IMR-90 (cell line): Measurements from ENCODE around the gene PNMA8A. TPM values are rescaled to one million over a fixed set of nuclear protein-coding genes. Genes with fewer than 3 reads are reported as not detected.

ENCODE experiments used
- ATAC-seq: fragments of 200-7000 bp; cut with Tn5 transposase; 2 replicates; pipeline ENCODE4 v1.9.1; 2020; ENCODE audit warnings: low read depth, mild to moderate bottlenecking, moderate library complexity
- BruUV-seq: library from RNA; stranded (reverse); fragments of 400-500 nt; replicated peaks from 2 replicates; lab custom pipeline; 2021; lab: Mats Ljungman, UMichigan
- CTCF ChIA-PET: fragments of 300-600 bp; formaldehyde crosslinking; extraction: SDS; loops from one replicate; lab custom pipeline; 2021; ENCODE audit warnings: antibody characterized with exemption; lab: Yijun Ruan, JAX
- POLR2A ChIA-PET: fragments of 300-600 bp; sonication (Branson Sonifier 250); formaldehyde crosslinking; loops from one replicate; lab custom pipeline; 2022; ENCODE audit warnings: antibody characterized with exemption; ENCODE audit not compliant: unreplicated experiment; lab: Charles Lee
- DNase-seq: peaks from one replicate; pipeline ENCODE4 v3.0.0; 2013
- H2AFZ ChIP-seq: replicated peaks from 2 replicates; pipeline ENCODE3; 2013; ENCODE audit warnings: low read length, mild to moderate bottlenecking; ENCODE audit not compliant: poor library complexity
- H2AK5ac ChIP-seq: 2 replicates; pipeline ENCODE4 v1.6.1; 2013; ENCODE audit warnings: low read depth, low read length, inconsistent platforms
- H2AK9ac ChIP-seq: replicated peaks from 2 replicates; pipeline ENCODE3; 2013; ENCODE audit warnings: mild to moderate bottlenecking, low read depth, low read length, moderate library complexity; ENCODE audit not compliant: poor library complexity
- H2BK120ac ChIP-seq: 2 replicates; pipeline ENCODE4 v1.6.1; 2013; ENCODE audit warnings: low read depth, low read length, inconsistent platforms
- H2BK15ac ChIP-seq: 3 replicates; pipeline ENCODE4 v1.6.1; 2013; ENCODE audit warnings: low read depth, low read length, inconsistent platforms
- H2BK20ac ChIP-seq: 2 replicates; pipeline ENCODE4 v1.6.1; 2013; ENCODE audit warnings: low read depth, mild to moderate bottlenecking, inconsistent platforms, low read length, moderate library complexity
- H2BK5ac ChIP-seq: 2 replicates; pipeline ENCODE4 v1.6.1; 2013; ENCODE audit warnings: mild to moderate bottlenecking, low read depth, low read length, inconsistent platforms; ENCODE audit not compliant: poor library complexity, severe bottlenecking
- H3K14ac ChIP-seq: replicated peaks from 2 replicates; pipeline ENCODE4 v1.6.1; 2013; ENCODE audit warnings: low read depth, low read length, inconsistent platforms
- H3K18ac ChIP-seq: 2 replicates; pipeline ENCODE4 v1.6.1; 2013; ENCODE audit warnings: low read depth, low read length, control low read depth
- H3K23ac ChIP-seq: 2 replicates; pipeline ENCODE4 v1.6.1; 2013; ENCODE audit warnings: low read depth, low read length, inconsistent platforms
- H3K27ac ChIP-seq: 2 replicates; pipeline ENCODE4 v1.5.1; 2013; ENCODE audit warnings: mild to moderate bottlenecking, control low read depth, low read length; ENCODE audit not compliant: insufficient read depth
- H3K27me3 ChIP-seq: 2 replicates; pipeline ENCODE4 v1.6.1; 2013; ENCODE audit warnings: low read length; ENCODE audit not compliant: control insufficient read depth, insufficient read depth
- H3K36me3 ChIP-seq: 2 replicates; pipeline ENCODE4 v1.6.1; 2013; ENCODE audit warnings: low read length, mixed read lengths; ENCODE audit not compliant: control insufficient read depth, insufficient read depth
- H3K4ac ChIP-seq: 2 replicates; pipeline ENCODE4 v1.6.1; 2013; ENCODE audit warnings: low read depth, low read length, inconsistent platforms
- H3K4me1 ChIP-seq: 2 replicates; pipeline ENCODE4 v1.6.1; 2013; ENCODE audit warnings: low read length, mixed read lengths; ENCODE audit not compliant: control insufficient read depth, insufficient read depth
- H3K4me2 ChIP-seq: 2 replicates; pipeline ENCODE4 v1.6.1; 2013; ENCODE audit warnings: low read depth, mild to moderate bottlenecking, control low read depth, low read length, moderate library complexity
- H3K4me3 ChIP-seq: 2 replicates; pipeline ENCODE4 v1.5.1; 2013; ENCODE audit warnings: low read depth, mild to moderate bottlenecking, control low read depth, low read length, moderate library complexity; ENCODE audit not compliant: insufficient read depth
- H3K56ac ChIP-seq: 2 replicates; pipeline ENCODE4 v1.6.1; 2013; ENCODE audit warnings: low read length, inconsistent platforms; ENCODE audit not compliant: insufficient read depth; ENCODE audit errors: extremely low read depth
- H3K79me1 ChIP-seq, 2 experiments: 2 replicates each; pipeline ENCODE4 v1.6.1; 2013; ENCODE audit warnings: low read length in 2 of 2, inconsistent platforms in 1 of 2, low read depth in 1 of 2
- H3K9ac ChIP-seq: 2 replicates; pipeline ENCODE4 v1.6.1; 2013; ENCODE audit warnings: low read depth, low read length, control low read depth
- H3K9me1 ChIP-seq: 2 replicates; pipeline ENCODE4 v1.6.1; 2013; ENCODE audit warnings: low read length, inconsistent platforms; ENCODE audit not compliant: insufficient read depth
- H3K9me3 ChIP-seq: 2 replicates; pipeline ENCODE4 v1.6.1; 2013; ENCODE audit warnings: low read length; ENCODE audit not compliant: control insufficient read depth, insufficient read depth
- H4K20me1 ChIP-seq: 2 replicates; pipeline ENCODE4 v1.6.1; 2013; ENCODE audit warnings: low read length, inconsistent platforms; ENCODE audit not compliant: insufficient read depth
- H4K5ac ChIP-seq: 2 replicates; pipeline ENCODE4 v1.6.1; 2013; ENCODE audit warnings: mild to moderate bottlenecking, low read depth, low read length, control low read depth
- H4K8ac ChIP-seq, 2 experiments: 2 replicates each; pipeline ENCODE4 v1.6.1; 2013; ENCODE audit warnings: low read depth in 2 of 2, low read length in 2 of 2, control low read depth in 1 of 2, inconsistent platforms in 1 of 2
- H4K91ac ChIP-seq: 2 replicates; pipeline ENCODE4 v1.6.1; 2013; ENCODE audit warnings: low read depth, low read length, inconsistent platforms; ENCODE audit not compliant: insufficient read depth
- CHD1 ChIP-seq: IDR thresholded peaks from 2 replicates; pipeline ENCODE4 v1.6.1; 2012; ENCODE audit warnings: low read depth, low read length, improper control_type of control experiment
- ELK1 ChIP-seq: fragments of 150-350 bp; IDR thresholded peaks from 2 replicates; pipeline ENCODE4 v1.6.1; 2016; ENCODE audit warnings: low read depth, mild to moderate bottlenecking, low read length, moderate library complexity, borderline replicate concordance
- FOS ChIP-seq: fragments of 150-350 bp; IDR thresholded peaks from 2 replicates; pipeline ENCODE4 v1.6.1; 2016; ENCODE audit warnings: low read depth, low read length
- MAFK ChIP-seq: IDR thresholded peaks from 2 replicates; pipeline ENCODE4 v1.6.1; 2012; ENCODE audit warnings: low read depth, low read length, improper control_type of control experiment
- MAZ ChIP-seq: IDR thresholded peaks from 2 replicates; pipeline ENCODE4 v1.6.1; 2012; ENCODE audit warnings: low read depth, mild to moderate bottlenecking, low read length, improper control_type of control experiment, moderate library complexity, borderline replicate concordance
- NFE2L2 ChIP-seq: fragments of 150-350 bp; IDR thresholded peaks from 2 replicates; pipeline ENCODE4 v1.6.1; 2016; ENCODE audit warnings: low read depth, mild to moderate bottlenecking, low read length
- RCOR1 ChIP-seq: IDR thresholded peaks from 2 replicates; pipeline ENCODE4 v1.6.1; 2012; ENCODE audit warnings: mild to moderate bottlenecking, low read length, improper control_type of control experiment; ENCODE audit not compliant: insufficient replicate concordance
- SMC3 ChIP-seq: fragments of 150-350 bp; IDR thresholded peaks from 2 replicates; pipeline ENCODE4 v1.6.1; 2016; ENCODE audit warnings: low read depth, mild to moderate bottlenecking, antibody characterized with exemption, low read length, moderate library complexity
- WGBS, 2 experiments: methylation state at CpG; one replicate each; pipeline versions ENCODE4 v1.1.5 to v1.1.7; 2013; ENCODE audit warnings: missing lambda C conversion rate in 2 of 2; ENCODE audit not compliant: insufficient read length in 1 of 2; ENCODE audit errors: extremely low coverage in 2 of 2; 5-methylcytosine and 5-hydroxymethylcytosine counted together
- dilution Hi-C: fragments of 300-500 bp; cut with HindIII; formaldehyde crosslinking; loops from one replicate; pipeline ENCODE4 v1.14.3; 2018; ENCODE audit warnings: low sequenced_read_pairs; ENCODE audit not compliant: unreplicated experiment
- in situ Hi-C: fragments of 300-500 bp; cut with MboI; formaldehyde crosslinking; loops from 3 replicates; pipeline ENCODE4 v1.14.3; 2019; ENCODE audit warnings: low sequenced_read_pairs, inconsistent platforms, mixed read lengths
- intact Hi-C: fragments of 100-400 bp; cut with micrococcal nuclease; formaldehyde crosslinking; loops from 2 replicates; pipeline ENCODE4 v1.10.0; 2022
- polyA plus RNA-seq, 3 experiments: library from polyadenylated mRNA; depleted of rRNA; stranded (reverse); fragments of >200 nt; gene quantifications; 2 replicates each; pipeline ENCODE4 v1.2.3, GENCODE V29; 2012; ENCODE audit warnings: low replicate concordance in 1 of 3
- total RNA-seq: library from RNA; depleted of rRNA; stranded (reverse); fragments of >200 nt; gene quantifications from 2 replicates; pipeline ENCODE4 v1.2.3, GENCODE V29; 2012
- TF ChIP-seq, protein P1 (sequence below): conservative IDR thresholded peaks from 2 replicates; pipeline ENCODE4 v1.5.1; 2012; ENCODE audit warnings: mild to moderate bottlenecking, low read depth, low read length, improper control_type of control experiment
- TF ChIP-seq, protein P2 (sequence below): fragments of 150-350 bp; IDR thresholded peaks from 2 replicates; pipeline ENCODE4 v1.6.1; 2017; ENCODE audit warnings: mild to moderate bottlenecking, antibody characterized with exemption, low read length, low read depth

PNMA8A gene
- total and polyA plus RNA-seq, 2 of the 4 experiments (the other 2 are of a cell fraction): 0.77 to 0.90 TPM

DNA sequence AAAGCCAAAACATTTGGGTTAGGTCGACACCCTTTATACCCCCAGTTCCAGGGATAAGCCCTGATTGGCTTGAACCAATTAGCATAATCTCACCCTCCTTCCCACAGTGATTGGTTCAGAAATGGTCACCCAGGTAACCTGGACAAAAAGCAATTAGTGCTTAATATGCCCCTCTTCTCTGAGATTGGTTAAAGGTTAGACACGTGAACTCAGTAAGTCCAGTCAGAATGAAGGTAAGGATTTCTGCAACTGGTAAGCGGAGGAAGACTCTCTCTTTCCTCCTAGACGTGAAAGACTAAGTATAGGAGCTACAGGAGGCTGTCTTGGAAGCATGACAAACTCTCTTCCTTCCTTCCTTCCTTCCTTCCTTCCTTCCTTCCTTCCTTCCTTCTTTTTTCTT lies 41.4 kb downstream of the PNMA8A start:
- Histone ChIP-seq H4K5ac (no peak overlapping the region), H3K4me3 (no peak overlapping the region), H2BK20ac (no peak overlapping the region), H3K9me1 (peaks cover 6% of the 10 kb centered on the region; the same call in 1 of the 2 replicates), H4K20me1 (no peaks in the 10 kb centered on the region), H2AFZ (no peak overlapping the region), H2BK15ac (no peak overlapping the region), H3K79me1 (no peaks in the 10 kb centered on the region), H2BK5ac (no peak overlapping the region), H3K9me3 (no peaks in the 10 kb centered on the region), H3K27me3 (peaks cover 5% of the 10 kb centered on the region; the same call in 1 of the 2 replicates), H3K9ac (no peak overlapping the region), H3K4ac (no peak overlapping the region), H2BK120ac (no peak overlapping the region), H3K36me3 (no peaks in the 10 kb centered on the region), H2AK5ac (no peak overlapping the region), H3K4me1 (0 out of 2 replicates have a peak, but pooled peaks cover 1% of the 10 kb centered on the region), H3K14ac (no peak overlapping the region), H3K18ac (no peak overlapping the region), H4K91ac (no peak overlapping the region), H3K23ac (no peak overlapping the region), H3K4me2 (no peak overlapping the region), H4K8ac (no peak overlapping the region), H3K56ac (no peak overlapping the region), H2AK9ac (no peak overlapping the region), H3K27ac (no peak overlapping the region)
- no peak for ATAC-seq
- TF ChIP-seq, protein P1, sequence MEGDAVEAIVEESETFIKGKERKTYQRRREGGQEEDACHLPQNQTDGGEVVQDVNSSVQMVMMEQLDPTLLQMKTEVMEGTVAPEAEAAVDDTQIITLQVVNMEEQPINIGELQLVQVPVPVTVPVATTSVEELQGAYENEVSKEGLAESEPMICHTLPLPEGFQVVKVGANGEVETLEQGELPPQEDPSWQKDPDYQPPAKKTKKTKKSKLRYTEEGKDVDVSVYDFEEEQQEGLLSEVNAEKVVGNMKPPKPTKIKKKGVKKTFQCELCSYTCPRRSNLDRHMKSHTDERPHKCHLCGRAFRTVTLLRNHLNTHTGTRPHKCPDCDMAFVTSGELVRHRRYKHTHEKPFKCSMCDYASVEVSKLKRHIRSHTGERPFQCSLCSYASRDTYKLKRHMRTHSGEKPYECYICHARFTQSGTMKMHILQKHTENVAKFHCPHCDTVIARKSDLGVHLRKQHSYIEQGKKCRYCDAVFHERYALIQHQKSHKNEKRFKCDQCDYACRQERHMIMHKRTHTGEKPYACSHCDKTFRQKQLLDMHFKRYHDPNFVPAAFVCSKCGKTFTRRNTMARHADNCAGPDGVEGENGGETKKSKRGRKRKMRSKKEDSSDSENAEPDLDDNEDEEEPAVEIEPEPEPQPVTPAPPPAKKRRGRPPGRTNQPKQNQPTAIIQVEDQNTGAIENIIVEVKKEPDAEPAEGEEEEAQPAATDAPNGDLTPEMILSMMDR: no peak
- TF ChIP-seq FOS (no peak), RCOR1 (no peak), NFE2L2 (no peak), SMC3 (no peak), CHD1 (no peak), MAFK (no peak), ELK1 (no peak), MAZ (no peak)
- TF ChIP-seq, protein P2, sequence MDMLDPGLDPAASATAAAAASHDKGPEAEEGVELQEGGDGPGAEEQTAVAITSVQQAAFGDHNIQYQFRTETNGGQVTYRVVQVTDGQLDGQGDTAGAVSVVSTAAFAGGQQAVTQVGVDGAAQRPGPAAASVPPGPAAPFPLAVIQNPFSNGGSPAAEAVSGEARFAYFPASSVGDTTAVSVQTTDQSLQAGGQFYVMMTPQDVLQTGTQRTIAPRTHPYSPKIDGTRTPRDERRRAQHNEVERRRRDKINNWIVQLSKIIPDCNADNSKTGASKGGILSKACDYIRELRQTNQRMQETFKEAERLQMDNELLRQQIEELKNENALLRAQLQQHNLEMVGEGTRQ: no peak
- ChIA-PET POLR2A (no interaction called here), CTCF (no interaction called here)
- in situ Hi-C loops: no loop called here
- intact Hi-C loops: no loop called here
- WGBS, 2 experiments: no CpG with 5 or more reads among the region's 4 CpGs
- no peak for DNase-seq
- BruUV-seq: no TSS peak
- dilution Hi-C loops: no loop called here
